OCI-LY3 (cell line): ENCODE data around the gene MGMT.

Source experiments
- H2AFZ ChIP-seq: fragments of 200-600, 300-600 bp; shearing (Covaris generic); 2 replicates; pipeline ENCODE4 v1.6.0; 2014; ENCODE audit warnings: antibody characterized with exemption, low read depth, low read length
- H3K27ac ChIP-seq: fragments of 200-600, 300-600 bp; sonication (generic); 2 replicates; pipeline ENCODE4 v1.5.1; 2014; ENCODE audit warnings: mild to moderate bottlenecking, low read length, moderate library complexity, mixed read lengths
- H3K27me3 ChIP-seq: fragments of 200-600, 300-600 bp; sonication (generic); 2 replicates; pipeline ENCODE4 v1.6.1; 2014; ENCODE audit warnings: low read depth, low read length, mixed read lengths
- H3K36me3 ChIP-seq: fragments of 200-600, 300-600 bp; sonication (generic); replicated peaks from 2 replicates; pipeline ENCODE3; 2014; ENCODE audit warnings: low read depth, low read length, mixed read lengths
- H3K4me1 ChIP-seq: fragments of 300-600, 200-600 bp; sonication (generic); 2 replicates; pipeline ENCODE4 v1.6.1; 2014; ENCODE audit warnings: low read length, mixed read lengths
- H3K4me2 ChIP-seq: fragments of 200-600, 300-600 bp; sonication (generic); 2 replicates; pipeline ENCODE4 v1.6.1; 2014; ENCODE audit warnings: low read length, mixed read lengths
- H3K4me3 ChIP-seq: fragments of 300-600, 200-600 bp; sonication (generic); 2 replicates; pipeline ENCODE4 v1.5.1; 2014; ENCODE audit warnings: antibody characterized with exemption, mild to moderate bottlenecking, low read length, moderate library complexity
- H3K79me2 ChIP-seq: fragments of 300-600, 200-600 bp; shearing (Covaris generic); 2 replicates; pipeline ENCODE4 v1.6.1; 2014; ENCODE audit warnings: mild to moderate bottlenecking, low read length, mixed read lengths
- H3K9ac ChIP-seq: fragments of 300-600, 200-600 bp; shearing (Covaris generic); 2 replicates; pipeline ENCODE4 v1.6.0; 2014; ENCODE audit warnings: mild to moderate bottlenecking, low read length, moderate library complexity
- H3K9me3 ChIP-seq: fragments of 200-600, 300-600 bp; shearing (Covaris generic); 2 replicates; pipeline ENCODE4 v1.6.1; 2014; ENCODE audit warnings: low read length, mixed read lengths; ENCODE audit not compliant: insufficient read depth
- H4K20me1 ChIP-seq: fragments of 200-600, 300-600 bp; sonication (generic); 2 replicates; pipeline ENCODE4 v1.6.1; 2016; ENCODE audit warnings: low read length, mixed read lengths; ENCODE audit not compliant: insufficient read depth
- CTCF ChIP-seq: fragments of 200-600, 300-600 bp; sonication (generic); IDR thresholded peaks from 2 replicates; pipeline ENCODE4 v1.5.1; 2014; ENCODE audit warnings: antibody characterized with exemption, low read length, low read depth
- EZH2phosphoT487 ChIP-seq: fragments of 200-600 bp; shearing (Covaris generic); IDR thresholded peaks from 2 replicates; pipeline ENCODE4 v1.6.1; 2018; ENCODE audit warnings: antibody characterized with exemption, mixed run types, low read depth

MGMT gene

GRCh38 chr10:129792864-129793263 lies 325.8 kb downstream of the MGMT start:
- TF ChIP-seq CTCF (no peak), EZH2phosphoT487 (no peak)
- no peaks in the 10 kb centered on the region for H3K4me1 ChIP-seq
- no peak overlapping the region for H3K27ac ChIP-seq
- H4K20me1 ChIP-seq: no peaks in the 10 kb centered on the region
- H3K27me3 ChIP-seq: no peaks in the 10 kb centered on the region
- no peak overlapping the region for H2AFZ ChIP-seq
- no peak overlapping the region for H3K4me3 ChIP-seq
- no peaks in the 10 kb centered on the region for H3K9me3 ChIP-seq
- H3K4me2 ChIP-seq: no peak overlapping the region
- H3K79me2 ChIP-seq: no peaks in the 10 kb centered on the region
- H3K36me3 ChIP-seq: no peaks in the 10 kb centered on the region
- H3K9ac ChIP-seq: no peak overlapping the region

- H3K79me2 ChIP-seq: no peaks in the 10 kb centered on the region
- H3K9ac ChIP-seq: no peak overlapping the region
- H3K4me1 ChIP-seq: no peaks in the 10 kb centered on the region
- H3K36me3 ChIP-seq: no peaks in the 10 kb centered on the region
- no peaks in the 10 kb centered on the region for H3K27me3 ChIP-seq
- no peaks in the 10 kb centered on the region for H4K20me1 ChIP-seq
- H3K27ac ChIP-seq: no peak overlapping the region
- no peaks in the 10 kb centered on the region for H3K9me3 ChIP-seq
- H3K4me2 ChIP-seq: no peak overlapping the region
- no peak overlapping the region for H2AFZ ChIP-seq
- no peak for TF ChIP-seq CTCF
- no peak for TF ChIP-seq EZH2phosphoT487
- H3K4me3 ChIP-seq: no peak overlapping the region
Measured at GRCh38 chr10:129793479-129793878, 326.4 kb downstream of the MGMT start.

GRCh38 chr10:129793996-129794395 lies 327.0 kb downstream of the MGMT start:
- Histone ChIP-seq H3K9ac (no peak overlapping the region), H3K4me2 (no peak overlapping the region), H3K9me3 (no peaks in the 10 kb centered on the region), H3K27ac (no peak overlapping the region), H3K4me3 (no peak overlapping the region), H4K20me1 (no peaks in the 10 kb centered on the region), H3K36me3 (no peaks in the 10 kb centered on the region), H2AFZ (no peak overlapping the region), H3K4me1 (no peaks in the 10 kb centered on the region), H3K27me3 (no peaks in the 10 kb centered on the region), H3K79me2 (no peaks in the 10 kb centered on the region)
- TF ChIP-seq EZH2phosphoT487: no peak
- no peak for TF ChIP-seq CTCF

GRCh38 chr10:129796710-129797420 lies 329.8 kb downstream of the MGMT start:
- Histone ChIP-seq H3K27me3 (no peaks in the 10 kb centered on the region), H3K4me1 (no peaks in the 10 kb centered on the region), H3K9ac (no peak overlapping the region), H3K79me2 (no peaks in the 10 kb centered on the region), H2AFZ (no peak overlapping the region), H3K4me2 (no peak overlapping the region), H3K9me3 (no peaks in the 10 kb centered on the region), H4K20me1 (no peaks in the 10 kb centered on the region), H3K36me3 (no peaks in the 10 kb centered on the region), H3K4me3 (no peak overlapping the region), H3K27ac (no peak overlapping the region)
- TF ChIP-seq EZH2phosphoT487: no peak
- TF ChIP-seq CTCF: no peak
